Fibroblast of skin of left biceps (primary cell): Measurements from ENCODE around the gene GOLGA6L7.
"Not testable (repeated sequence)": the region's sequence is repeated elsewhere in the genome, so short reads cannot be mapped to it uniquely, and the experiment has no call there.

Source experiments
- DNase-seq, 2 experiments: peaks; one replicate each; pipeline ENCODE4 v3.0.0-alpha.2; 2013; ENCODE audit warnings: low read depth in 2 of 2

Gene GOLGA6L7

DNA sequence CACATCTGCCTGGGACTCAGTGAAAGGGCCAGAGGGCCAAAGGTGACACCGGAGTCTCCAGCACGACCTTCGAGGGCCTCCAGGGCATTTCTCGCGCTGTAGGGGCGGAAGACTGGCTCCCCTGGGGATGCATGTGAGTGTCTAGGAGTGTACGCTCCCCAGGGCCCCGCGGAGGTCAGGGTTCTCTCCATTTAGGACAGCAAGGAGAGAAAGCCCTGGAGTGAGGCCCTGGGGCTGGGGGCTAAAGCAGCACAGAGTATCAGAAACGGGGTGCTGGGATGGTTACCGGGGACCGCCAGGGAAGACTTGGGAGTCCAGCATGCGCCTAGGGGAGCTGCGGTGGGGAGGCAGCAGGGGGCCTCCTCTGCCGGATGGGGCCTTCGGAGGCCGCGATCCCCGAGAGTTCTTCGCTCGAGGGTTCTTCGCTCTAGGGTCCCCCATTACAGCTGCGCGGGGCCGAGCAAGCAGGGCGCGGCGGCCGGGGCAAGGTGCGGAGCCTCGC, 36.7 kb upstream of the GOLGA6L7 start:
- DNase-seq: no peak

GRCh38 chr15:28884151-28884940, 35.9 kb upstream of the GOLGA6L7 start:
- no peak for DNase-seq

DNA sequence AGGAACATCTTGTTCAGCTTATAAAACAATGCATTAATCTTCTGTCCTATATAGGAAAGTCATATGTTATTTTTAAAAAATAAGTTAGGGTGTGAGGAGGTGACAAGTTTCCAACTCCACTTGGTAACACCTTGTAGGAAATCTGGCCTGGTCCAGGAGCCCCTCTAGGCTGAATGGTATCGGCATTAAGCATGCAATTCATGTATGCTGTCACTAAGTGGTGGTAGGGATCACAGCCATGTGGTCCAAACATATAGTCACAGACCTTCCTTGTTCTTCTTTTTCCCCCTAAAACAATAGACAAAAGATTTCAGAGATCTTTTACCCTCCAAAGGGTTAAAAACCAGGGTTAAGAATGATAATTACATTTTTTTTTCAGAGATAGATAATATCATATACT, 33.2 kb upstream of the GOLGA6L7 start:
- DNase-seq: no peak

GRCh38 chr15:28881170-28881569, 32.7 kb upstream of the GOLGA6L7 start:
- DNase-seq: no peak

GRCh38 chr15:28880680-28881079, 32.2 kb upstream of the GOLGA6L7 start:
- DNase-seq: no peak

- DNase-seq: no peak
These were observed 31.1 kb upstream of the GOLGA6L7 start for GRCh38 chr15:28879551-28879950.

GRCh38 chr15:28878209-28878608, 29.8 kb upstream of the GOLGA6L7 start:
- DNase-seq: no peak

GRCh38 chr15:28876845-28877185, 28.4 kb upstream of the GOLGA6L7 start:
- DNase-seq: no peak

DNA sequence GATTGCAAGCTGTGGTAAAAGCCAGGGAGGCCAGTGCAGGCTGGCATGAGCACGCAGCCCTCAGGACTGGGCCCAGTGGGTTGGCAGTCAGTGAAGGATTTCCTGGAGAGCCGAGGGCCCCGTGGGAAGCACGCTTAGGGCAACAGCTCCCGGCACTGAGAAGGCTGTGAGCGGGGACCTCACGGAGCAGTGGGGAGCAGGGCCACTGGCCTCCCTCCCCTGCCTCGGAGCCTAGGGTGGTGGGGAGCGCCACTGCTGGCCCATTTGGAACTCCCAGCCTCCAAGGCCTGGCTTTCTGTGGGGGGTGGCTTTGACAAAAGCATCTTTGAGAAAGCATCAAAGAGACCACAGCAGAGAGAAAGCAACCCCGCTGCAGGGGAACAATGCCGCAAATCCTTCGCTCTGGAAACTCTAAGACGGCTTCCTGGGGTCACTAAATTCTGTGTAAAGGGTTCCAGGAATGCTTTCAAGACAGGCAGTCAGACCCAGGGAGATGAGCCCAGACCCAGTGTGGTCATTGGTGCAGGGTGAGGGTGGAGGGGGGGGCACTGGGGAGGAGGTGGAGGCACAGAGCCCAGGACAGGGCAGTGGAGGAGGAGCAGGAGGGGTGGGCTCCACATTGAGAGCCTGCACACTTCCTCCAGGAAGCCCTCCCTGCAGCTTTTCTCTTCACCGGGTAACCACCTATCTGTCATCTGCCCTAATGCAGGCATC, 27.8 kb upstream of the GOLGA6L7 start:
- DNase-seq: no peak

- no peak for DNase-seq
These were observed 27.1 kb upstream of the GOLGA6L7 start for GRCh38 chr15:28875461-28876000.

DNA sequence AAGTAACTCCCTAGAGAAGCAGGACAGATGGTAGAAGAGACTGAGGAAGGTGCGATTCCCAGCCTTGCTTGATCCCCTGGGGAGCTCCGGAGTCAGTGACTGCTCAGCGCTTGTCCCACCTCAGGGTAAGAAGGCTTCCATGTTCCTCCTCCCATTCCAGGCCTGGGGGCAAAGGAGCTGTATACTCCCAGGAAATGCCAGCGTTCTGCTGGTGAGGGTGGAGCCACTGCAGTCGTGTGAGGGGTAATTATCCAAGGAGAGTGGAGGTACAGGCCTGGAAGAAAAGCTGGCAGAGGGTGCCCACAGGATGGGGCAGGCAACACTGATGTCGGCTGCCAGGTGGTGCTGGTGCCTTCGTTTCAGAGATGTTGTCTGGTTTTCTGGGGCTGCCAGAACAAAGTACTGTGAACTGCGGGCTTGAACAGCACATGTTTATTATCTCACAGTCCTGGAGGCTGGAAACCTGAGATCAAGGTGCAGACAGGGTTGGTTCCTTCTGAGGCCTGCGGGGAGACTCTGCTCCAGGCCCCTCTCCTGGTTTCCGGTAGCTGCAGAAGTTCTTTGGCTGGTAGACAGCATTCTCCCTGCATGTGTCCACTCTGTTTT, 25.2 kb upstream of the GOLGA6L7 start:
- no peak for DNase-seq

DNA sequence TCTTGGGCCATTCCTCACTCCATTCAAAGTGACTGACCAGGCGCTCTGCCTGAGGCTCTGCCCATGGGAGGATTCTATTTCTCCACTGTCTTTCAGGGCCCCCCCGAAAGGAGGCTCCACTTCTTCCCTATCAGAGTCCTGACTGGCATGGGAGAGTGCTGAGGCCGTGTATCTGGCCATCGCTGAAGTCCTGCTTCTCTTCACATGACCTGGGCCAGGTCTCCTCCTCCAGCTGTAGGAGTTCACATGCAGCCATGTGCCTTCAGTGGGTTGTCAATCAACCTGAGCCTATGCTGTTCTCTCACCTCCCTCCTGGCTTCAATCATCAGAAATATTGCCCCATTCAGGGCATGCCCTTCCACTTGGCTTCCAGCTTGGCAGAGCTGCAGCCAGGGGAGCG, 24.6 kb upstream of the GOLGA6L7 start:
- no peak for DNase-seq

DNA sequence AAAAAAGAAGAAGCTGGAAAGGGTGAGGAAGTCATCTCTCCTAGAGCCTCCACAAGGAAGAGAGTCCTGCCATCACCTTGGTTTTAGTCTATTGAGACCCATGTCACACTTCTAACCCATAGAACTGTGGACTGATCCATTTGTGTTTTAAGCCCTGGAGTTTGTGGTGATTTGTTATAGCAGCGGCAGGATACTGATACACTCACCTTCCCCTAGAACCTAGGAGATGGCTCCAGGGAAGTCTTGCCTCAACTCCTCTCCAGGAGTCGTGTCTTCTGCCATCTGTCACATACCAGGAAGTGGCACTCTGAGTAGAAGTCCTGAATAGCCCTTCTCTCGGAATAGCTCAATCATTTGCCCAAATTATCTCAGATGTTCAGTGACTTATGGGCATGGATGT, 22.7 kb upstream of the GOLGA6L7 start:
- DNase-seq: no peak

- DNase-seq: no peak
These were observed 20.4 kb upstream of the GOLGA6L7 start for GRCh38 chr15:28868744-28869345.

DNA sequence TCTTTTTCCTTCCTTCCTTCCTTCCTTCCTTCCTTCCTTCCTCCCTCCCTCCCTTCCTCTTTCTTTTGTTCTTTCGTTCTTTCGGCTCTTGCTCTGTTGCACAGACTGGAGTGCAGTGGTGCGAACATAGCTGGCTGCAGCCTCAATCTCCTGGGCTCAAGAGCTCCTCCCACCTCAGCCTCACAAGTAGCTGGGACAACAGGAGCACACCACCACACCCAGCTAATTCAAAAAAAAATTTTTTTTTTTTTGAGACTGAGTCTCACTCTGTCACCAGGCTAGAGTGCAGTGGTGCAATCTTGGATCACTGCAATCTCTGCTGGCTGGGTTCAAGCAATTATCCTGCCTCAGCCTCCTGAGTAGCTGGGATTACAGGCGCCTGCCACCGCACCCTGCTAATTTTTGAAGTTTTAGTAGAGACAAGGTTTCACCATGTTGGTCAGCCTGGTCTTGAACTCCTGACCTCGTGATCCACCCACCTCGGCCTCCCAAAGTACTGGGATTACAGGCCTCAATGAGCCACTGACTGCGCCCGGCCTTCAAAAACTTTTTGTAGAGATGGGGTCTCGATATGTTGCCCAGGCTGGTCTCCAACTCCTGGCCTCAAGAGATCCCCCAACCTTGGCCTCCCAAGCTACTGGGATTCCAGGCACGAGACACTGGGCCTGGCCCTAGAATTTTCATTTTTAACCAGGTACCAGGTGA, 13.3 kb upstream of the GOLGA6L7 start:
- DNase-seq: not testable (repeated sequence)

DNA sequence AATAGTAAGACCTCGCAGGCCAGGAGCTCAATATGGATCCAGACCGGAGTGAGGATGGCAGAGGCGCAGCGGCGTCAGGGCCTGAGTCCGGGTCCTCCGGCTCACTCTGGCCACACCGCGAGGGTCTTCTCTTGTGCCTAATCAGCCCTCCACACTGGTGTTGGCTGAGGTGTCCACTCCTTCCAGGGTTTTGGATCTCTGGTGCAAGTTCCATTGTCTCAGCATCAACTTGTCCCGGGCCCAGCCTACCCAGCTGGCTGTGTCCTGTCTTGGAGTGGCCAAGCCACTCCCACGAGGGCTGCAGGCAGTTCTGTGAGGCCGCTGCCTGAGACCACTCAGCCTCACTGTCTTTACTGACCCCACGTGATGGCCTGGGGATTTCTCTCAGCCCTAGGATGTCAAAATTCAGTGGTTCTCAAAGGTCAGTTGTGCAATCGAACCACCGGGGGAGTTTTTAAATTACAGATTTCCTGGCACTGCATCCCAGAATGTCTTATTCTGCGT, 12.6 kb upstream of the GOLGA6L7 start:
- no peak for DNase-seq

DNA sequence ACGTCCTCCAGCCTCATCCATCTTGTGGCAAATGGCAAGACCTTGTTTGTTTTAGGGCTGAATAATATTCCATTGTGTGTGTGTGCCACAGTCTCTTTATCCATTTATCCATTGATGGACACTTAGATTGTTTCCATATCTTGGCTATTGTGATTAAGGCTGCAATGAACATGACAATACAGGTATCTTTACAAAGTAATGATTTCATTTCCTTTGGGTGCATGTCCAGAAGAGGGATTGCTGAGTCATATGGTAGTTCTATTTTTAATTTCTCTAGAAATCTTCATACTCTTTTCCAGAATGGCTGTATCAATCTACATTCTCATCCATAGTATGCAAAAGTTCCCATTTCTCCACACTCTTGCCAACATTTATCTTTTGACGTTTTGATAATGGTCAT, 6.1 kb upstream of the GOLGA6L7 start:
- DNase-seq: not testable (repeated sequence)

GRCh38 chr15:28853654-28854053, 5.2 kb upstream of the GOLGA6L7 start:
- not testable (repeated sequence) for DNase-seq

DNA sequence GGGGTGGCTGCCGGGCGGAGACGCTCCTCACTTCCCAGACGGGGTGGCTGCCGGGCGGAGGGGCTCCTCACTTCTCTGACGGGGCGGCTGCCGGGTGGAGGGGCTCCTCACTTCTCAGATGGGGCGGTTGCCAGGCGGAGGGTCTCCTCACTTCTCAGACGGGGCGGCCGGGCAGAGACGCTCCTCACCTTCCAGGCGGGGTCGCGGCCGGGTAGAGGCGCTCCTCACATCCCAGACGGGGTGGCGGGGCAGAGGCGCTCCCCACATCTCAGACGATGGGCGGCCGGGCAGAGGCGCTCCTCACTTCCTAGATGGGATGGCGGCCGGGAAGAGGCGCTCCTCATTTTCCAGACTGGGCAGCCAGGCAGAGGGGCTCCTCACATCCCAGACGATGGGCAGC, 1.3 kb upstream of the GOLGA6L7 start:
- DNase-seq: not testable (repeated sequence)

DNA sequence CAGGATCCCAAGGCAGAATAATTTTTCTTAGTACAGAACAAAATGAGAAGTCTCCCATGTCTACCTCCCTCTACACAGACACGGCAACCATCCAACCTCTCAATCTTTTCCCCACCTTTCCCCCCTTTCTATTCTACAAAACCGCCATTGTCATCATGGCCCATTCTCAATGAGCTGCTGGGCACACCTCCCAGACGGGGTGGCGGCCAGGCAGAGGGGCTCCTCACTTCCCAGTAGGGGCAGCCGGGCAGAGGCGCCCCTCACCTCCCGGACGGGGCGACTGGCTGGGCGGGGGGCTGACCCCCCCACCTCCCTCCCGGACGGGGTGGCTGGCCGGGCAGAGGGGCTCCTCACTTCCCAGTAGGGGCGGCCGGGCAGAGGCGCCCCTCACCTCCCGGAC, 827 bp upstream of the GOLGA6L7 start:
- DNase-seq: not testable (repeated sequence)

- DNase-seq: not testable (repeated sequence)
These were observed 485 bp downstream of the GOLGA6L7 start for GRCh38 chr15:28847959-28848358.
